Activated CD8-positive, alpha-beta memory T cell treated with anti-CD3 and anti-CD28 coated beads for 24 hours (primary cell): ENCODE results near the gene CAPN7.

Experiments
- DNase-seq: peaks from one replicate; pipeline ENCODE4 v3.0.0-alpha.2; 2020

The CAPN7 gene

DNA sequence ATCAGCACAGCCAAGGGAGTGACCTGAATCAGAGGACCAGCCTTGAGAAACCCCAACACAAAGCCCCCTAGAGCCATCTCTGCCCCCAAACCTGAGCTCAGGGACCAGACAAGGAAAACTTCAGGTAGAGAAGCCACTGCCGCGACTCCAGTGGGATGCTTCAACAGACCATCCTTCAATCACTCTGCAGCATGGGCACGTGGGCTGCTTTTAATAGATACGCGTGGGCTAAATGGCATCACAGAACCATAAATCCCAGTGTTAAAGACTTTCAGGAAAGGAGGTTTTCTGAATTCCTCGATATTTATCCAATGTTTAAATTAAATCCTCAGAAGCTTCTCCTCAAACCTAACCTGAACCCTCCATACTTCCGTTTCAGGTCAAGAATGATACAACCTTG, 95.7 kb downstream of the CAPN7 start:
- no peak for DNase-seq
